ENCODE results near the gene MYO9B.

The MYO9B gene, protein sequence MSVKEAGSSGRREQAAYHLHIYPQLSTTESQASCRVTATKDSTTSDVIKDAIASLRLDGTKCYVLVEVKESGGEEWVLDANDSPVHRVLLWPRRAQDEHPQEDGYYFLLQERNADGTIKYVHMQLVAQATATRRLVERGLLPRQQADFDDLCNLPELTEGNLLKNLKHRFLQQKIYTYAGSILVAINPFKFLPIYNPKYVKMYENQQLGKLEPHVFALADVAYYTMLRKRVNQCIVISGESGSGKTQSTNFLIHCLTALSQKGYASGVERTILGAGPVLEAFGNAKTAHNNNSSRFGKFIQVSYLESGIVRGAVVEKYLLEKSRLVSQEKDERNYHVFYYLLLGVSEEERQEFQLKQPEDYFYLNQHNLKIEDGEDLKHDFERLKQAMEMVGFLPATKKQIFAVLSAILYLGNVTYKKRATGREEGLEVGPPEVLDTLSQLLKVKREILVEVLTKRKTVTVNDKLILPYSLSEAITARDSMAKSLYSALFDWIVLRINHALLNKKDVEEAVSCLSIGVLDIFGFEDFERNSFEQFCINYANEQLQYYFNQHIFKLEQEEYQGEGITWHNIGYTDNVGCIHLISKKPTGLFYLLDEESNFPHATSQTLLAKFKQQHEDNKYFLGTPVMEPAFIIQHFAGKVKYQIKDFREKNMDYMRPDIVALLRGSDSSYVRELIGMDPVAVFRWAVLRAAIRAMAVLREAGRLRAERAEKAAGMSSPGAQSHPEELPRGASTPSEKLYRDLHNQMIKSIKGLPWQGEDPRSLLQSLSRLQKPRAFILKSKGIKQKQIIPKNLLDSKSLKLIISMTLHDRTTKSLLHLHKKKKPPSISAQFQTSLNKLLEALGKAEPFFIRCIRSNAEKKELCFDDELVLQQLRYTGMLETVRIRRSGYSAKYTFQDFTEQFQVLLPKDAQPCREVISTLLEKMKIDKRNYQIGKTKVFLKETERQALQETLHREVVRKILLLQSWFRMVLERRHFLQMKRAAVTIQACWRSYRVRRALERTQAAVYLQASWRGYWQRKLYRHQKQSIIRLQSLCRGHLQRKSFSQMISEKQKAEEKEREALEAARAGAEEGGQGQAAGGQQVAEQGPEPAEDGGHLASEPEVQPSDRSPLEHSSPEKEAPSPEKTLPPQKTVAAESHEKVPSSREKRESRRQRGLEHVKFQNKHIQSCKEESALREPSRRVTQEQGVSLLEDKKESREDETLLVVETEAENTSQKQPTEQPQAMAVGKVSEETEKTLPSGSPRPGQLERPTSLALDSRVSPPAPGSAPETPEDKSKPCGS (N-terminal part only)

DNA sequence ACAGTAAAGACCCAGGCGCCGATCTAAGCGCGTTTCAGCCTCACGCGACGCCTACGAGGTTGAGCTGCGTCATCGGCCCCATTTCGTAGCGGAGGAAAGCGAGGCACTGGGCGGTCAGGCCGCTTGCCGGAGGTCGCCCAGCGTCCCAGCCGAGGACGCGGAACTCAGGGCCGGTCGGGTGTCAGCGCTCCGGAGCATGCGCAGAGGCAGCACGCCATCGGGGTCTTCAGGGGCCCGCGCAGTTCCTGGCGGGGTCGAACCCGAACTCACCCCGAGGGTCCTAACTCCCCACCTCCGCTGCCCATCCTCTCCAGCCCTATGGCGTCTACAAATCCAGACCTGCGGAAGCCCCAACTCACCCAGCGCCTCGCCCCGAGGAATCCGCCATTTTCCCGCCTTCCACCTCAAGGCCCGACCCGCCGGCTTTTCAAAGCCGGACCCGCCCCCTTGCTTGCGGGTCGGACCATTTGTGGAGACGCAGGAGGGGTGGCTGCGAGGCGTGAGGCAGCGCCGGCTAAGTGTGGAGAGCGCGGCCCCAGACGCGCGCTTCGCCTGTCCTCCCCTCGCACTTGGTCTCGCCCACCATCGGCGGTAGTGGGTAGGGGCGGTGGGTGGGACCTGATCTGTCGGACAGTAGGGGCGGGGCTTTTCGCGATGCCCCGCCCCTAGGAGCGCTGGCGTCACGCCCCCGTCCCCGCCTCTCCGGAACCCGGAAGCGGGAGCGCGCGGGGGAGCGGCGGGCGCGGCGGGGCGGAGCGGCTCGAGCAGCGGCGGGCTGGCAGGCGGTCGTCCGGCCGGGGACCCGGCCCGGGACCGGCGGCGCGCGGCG, at the start of gene MYO9B, which contains the start of gene HAUS8:
TSS of gene MYO9B (plus strand) at position 743 of the 829 bp plus-strand sequence. CDS start 25,941 bp downstream, outside the sequence.
TSS of gene HAUS8 (minus strand) at position 418 of the 829 bp plus-strand sequence. CDS start at position 388, 30 bp downstream.
- Mint-ChIP-seq H3K36me3 (ENCODE audit: low read depth) (peaks cover 4% of the 10 kb centered on the region), H3K9me3 (no peaks in the 10 kb centered on the region), H3K27ac (peak within 1 kb of the TSS; percentile 83 to 87 (median 86)), H3K4me3 (peak within 1 kb of the TSS; percentile 96 to 100 (median 99)), H3K4me1 (peaks cover 38% of the 10 kb centered on the region), H3K27me3 (ENCODE audit: low read depth) (peaks cover 3% of the 10 kb centered on the region)
- TF ChIP-seq, protein P1, sequence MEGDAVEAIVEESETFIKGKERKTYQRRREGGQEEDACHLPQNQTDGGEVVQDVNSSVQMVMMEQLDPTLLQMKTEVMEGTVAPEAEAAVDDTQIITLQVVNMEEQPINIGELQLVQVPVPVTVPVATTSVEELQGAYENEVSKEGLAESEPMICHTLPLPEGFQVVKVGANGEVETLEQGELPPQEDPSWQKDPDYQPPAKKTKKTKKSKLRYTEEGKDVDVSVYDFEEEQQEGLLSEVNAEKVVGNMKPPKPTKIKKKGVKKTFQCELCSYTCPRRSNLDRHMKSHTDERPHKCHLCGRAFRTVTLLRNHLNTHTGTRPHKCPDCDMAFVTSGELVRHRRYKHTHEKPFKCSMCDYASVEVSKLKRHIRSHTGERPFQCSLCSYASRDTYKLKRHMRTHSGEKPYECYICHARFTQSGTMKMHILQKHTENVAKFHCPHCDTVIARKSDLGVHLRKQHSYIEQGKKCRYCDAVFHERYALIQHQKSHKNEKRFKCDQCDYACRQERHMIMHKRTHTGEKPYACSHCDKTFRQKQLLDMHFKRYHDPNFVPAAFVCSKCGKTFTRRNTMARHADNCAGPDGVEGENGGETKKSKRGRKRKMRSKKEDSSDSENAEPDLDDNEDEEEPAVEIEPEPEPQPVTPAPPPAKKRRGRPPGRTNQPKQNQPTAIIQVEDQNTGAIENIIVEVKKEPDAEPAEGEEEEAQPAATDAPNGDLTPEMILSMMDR (IDR thresholded peaks at IDR 0.05; ENCODE audit: unreplicated experiment in 3 of 3) = no peak

DNA sequence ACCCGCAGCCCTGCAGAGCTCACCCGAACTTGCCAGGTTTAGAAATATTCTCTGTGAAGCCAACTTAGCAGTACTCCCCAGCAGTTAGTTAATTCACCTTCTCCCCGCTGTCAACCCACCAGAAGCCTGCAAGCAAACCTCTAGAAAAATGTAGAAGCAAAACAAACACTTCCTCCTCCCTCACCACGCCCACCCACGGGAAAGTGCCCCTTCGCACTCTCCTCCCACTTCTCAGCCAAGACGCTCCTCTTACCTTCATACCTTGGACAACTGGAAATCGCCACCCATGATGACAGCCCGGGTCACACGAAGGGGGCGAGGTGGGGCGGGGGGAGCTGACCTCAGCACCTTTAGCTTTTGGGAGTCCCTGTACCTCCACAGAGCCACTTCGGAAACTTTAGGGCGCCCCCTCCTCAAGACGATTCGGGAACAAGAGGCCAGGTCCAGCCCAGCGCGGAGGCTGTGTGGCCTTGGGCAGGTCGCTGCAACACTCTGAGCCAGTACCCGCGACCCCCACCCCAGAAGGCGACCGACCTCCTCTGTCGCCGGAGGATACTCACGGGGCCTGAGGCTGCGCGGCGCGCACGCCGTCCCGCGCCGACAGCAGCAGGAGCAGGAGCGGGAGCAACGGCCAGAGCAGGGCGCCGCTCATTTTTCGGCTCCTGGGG, 49.5 kb upstream of the MYO9B start:
- H3K27me3 Mint-ChIP-seq (ENCODE audit: low read depth) = peaks cover 38% of the 10 kb centered on the region
- TF ChIP-seq, protein P1 (IDR thresholded peaks at IDR 0.05; ENCODE audit: unreplicated experiment in 3 of 3) = no peak
- peaks cover 26% of the 10 kb centered on the region for H3K9me3 Mint-ChIP-seq
- peaks cover 28% of the 10 kb centered on the region for H3K36me3 Mint-ChIP-seq (ENCODE audit: low read depth)
- peaks cover 6% of the 10 kb centered on the region for H3K4me1 Mint-ChIP-seq
- peak overlapping the region; percentile 1 to 35 (median 11) for H3K27ac Mint-ChIP-seq
- peak overlapping the region; percentile 75 to 85 (median 83) for H3K4me3 Mint-ChIP-seq

DNA sequence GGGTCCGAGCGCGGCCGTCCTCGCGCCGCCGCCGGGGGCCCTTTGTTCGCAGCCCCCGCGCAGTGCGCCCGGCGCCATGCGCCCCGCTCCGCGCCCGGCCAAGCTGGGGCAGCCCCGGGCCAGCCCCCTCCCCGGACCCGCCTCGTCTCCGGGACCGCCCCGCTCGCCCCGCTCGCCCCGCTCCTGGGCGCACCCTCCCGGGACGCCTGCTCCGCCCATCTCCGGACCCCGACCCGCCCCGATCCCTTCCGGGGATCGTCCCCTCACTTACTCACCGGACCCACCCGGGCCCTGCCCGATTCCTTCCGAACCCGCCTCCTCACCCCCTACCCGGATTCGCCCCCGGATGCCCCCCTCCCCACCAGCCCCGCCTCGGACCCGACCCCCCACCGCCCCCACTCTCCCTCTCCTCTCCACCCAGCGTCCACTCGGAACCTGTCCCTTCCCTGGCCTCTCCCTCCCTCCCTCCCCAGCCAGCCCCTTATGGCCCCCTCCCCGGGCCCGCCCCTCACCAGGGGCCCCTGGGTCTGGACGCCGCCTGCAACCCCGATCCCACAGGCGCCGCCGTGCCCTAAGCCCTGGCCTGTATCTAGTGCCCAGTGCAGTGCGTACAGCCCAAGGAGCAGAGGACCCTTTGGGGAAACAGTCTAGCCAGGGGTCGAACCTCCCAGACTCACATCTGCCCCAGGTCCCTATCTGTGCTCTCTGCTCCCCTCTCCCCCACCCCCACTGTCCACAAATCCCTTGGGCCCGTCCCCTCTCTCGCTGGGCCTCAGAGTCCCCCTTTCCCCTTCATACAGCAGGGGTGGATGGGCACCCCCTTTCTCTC, 48.7 kb upstream of the MYO9B start, which contains the start of gene CPAMD8:
TSS of gene CPAMD8 (minus strand) at position 105 of the 829 bp plus-strand sequence. CDS start 168 bp downstream, outside the sequence.
- TF ChIP-seq, protein P1 (IDR thresholded peaks at IDR 0.05; ENCODE audit: unreplicated experiment in 3 of 3) = no peak
- Mint-ChIP-seq H3K9me3 (peaks cover 26% of the 10 kb centered on the region), H3K27me3 (ENCODE audit: low read depth) (peaks cover 38% of the 10 kb centered on the region), H3K4me1 (peaks cover 6% of the 10 kb centered on the region), H3K27ac (peak within 1 kb of the TSS; percentile 11 to 63 (median 46)), H3K36me3 (ENCODE audit: low read depth) (peaks cover 27% of the 10 kb centered on the region), H3K4me3 (peak within 1 kb of the TSS; percentile 83 to 88 (median 85))

DNA sequence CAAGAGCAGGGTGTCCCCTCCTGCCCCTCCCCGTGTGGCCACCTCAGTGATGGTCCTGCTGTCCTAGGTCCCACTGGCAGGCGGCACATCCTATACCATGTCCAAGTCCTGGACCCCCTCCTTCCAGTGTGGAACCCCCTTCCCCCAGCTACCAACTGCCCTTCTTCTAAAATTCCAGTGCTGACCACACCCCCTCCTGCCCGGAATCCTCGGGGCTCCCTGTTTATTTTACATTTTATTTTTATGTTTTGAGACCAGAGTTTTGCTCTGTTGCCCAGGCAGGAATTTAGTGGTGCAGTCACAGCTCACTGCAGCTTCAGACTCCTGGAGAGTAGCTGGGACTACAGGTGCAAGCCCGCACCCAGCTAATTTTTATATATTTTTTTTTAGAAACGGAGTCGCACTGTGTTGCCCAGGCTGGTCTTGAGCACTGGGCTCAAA, 48.0 kb upstream of the MYO9B start:
- peaks cover 6% of the 10 kb centered on the region for H3K4me1 Mint-ChIP-seq
- peaks cover 26% of the 10 kb centered on the region for H3K9me3 Mint-ChIP-seq
- TF ChIP-seq, protein P1 (IDR thresholded peaks at IDR 0.05; ENCODE audit: unreplicated experiment in 3 of 3) = no peak
- peaks cover 23% of the 10 kb centered on the region for H3K36me3 Mint-ChIP-seq (ENCODE audit: low read depth)
- H3K27ac Mint-ChIP-seq = peak overlapping the region in 2 of 3 experiments; percentile 46 to 63
- H3K4me3 Mint-ChIP-seq = peak overlapping the region; percentile 81 to 88 (median 83)
- H3K27me3 Mint-ChIP-seq (ENCODE audit: low read depth) = peaks cover 40% of the 10 kb centered on the region

Measured in nephron (organoid).